CD4-positive, alpha-beta T cell treated with Interleukin-4 for 4 hours (primary cell): ENCODE measurements around the gene SYK.
"Not testable (repeated sequence)": the region's sequence is repeated elsewhere in the genome, so short reads cannot be mapped to it uniquely, and the experiment has no call there.

Experiments used
- DNase-seq: peaks from one replicate; pipeline ENCODE4 v3.0.0-alpha.2; 2020

The SYK gene

DNA sequence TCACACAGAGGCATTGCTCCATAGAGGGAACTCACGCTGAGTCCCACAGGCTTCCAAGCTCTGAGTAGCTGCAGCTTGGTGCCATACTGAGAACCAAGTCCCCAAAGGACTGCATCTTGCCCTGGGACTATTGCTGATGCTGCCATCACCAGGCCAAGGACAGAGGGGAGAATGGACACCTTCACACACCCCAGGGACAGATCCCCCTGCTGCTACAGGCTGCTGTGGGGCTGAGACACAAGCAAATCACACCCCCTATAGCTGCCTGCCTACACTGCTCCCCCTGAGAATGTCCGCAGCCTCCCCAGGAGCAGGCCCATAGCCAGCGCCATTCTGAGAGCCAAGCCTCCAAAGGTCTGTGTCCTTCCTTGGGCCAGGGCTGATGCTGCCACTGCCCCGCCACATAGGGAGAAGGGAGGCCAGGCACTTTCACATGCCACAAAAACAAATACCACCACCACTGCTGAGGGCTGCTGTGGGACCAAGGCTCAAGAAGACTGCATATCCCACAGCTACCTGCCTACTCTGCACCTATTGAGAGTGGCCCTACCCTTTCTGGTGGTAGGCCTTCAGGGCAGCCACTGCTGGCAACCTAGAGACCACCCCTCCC lies 81.5 kb downstream of the SYK start:
- no peak for DNase-seq

- no peak for DNase-seq
These were observed 82.0 kb downstream of the SYK start for GRCh38 chr9:90883661-90884060.

- DNase-seq, result no peak
These were observed 82.6 kb downstream of the SYK start for GRCh38 chr9:90884178-90884577.

DNA sequence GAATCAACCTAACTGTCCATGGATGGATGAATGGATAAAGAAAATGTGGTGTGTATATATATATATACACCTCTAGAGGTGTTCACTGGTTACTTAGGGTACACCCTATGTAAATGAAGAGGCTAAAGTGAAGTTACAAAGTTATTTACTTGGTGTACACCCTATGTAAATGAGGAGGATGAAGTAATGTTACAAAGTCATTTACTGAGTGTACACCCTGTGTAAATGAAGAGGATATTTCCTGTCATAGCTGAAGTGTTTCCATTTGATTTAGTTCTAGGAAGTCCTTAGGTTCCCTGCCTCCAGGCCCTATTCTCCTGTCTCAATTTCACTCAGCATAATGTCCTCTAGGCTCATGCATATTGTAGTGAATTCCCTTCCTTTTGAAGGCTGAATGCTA lies 85.2 kb downstream of the SYK start:
- not testable (repeated sequence) for DNase-seq

DNA sequence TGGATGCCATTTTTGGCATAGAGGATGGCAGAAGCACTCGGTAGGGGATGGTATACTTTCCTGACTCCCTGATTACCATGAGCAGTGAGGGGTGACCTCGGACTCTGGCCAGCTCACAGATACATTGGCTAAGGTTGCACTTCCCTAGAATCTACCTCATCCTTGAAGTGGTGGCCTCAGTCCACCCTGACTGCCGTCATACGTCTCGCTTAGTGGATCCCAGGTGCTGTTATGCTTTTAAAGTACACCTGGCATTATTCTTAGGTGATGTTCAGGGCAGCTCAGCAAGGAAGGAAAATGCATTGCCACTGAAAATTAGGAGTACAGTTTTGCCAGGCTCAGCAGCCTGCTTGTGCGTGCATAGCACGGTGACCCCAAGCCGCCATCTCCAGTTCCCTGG lies 87.3 kb downstream of the SYK start:
- DNase-seq, result no peak

DNA sequence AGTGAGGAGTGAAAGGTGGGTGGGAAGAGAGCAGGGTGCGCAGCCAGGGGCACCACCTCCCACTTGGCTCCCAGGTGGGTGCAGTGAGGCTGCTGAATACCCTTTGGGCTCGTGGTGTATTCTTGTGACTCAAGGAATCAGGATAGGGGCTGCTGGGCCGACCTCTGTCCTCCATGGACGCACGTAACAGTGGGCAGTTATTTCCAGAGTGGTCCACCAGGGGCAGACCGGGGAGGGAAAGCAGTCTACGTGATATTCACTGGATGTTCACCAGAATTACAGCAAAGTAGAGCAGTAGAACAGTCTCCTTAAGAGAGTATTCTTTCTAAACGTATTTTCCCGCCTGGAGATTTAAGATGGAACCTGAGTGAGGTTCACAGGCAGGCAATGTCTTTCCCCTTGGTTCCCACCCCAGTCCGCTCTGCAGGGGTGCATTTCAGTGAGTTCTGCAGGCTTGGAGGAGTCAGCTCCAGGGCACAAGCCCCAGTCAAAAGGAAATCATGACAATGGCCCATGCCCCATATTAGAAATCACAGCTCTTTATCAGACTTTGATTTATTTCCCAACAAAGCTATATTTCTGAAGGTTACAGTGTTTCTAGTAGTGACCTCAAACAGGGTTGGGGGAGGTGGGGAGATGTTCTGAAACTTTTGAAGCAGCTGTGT lies 88.7 kb downstream of the SYK start:
- DNase-seq, result no peak

GRCh38 chr9:90891308-90892040 lies 89.9 kb downstream of the SYK start:
- DNase-seq, result no peak

DNA sequence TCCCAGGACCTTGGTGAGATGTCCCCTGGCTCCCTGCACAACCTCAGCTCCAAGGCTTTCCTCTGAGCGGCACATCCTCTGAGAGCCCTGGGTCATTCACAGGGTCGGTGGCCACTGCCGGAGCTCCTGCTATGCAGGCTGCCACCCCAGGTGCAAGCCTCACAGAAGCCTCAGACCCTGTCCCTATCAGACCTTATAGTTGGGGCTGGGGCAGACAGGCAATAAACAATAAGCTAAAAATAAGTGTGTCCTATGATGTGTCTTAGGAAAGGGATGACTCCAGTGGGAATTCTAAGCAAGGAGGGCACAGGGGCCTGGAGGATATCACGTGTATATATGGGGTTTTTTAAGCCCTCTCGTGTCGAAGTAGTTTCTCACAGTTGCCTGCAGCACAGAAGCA lies 91.3 kb downstream of the SYK start:
- no peak for DNase-seq

GRCh38 chr9:90893706-90894105 lies 92.1 kb downstream of the SYK start:
- no peak for DNase-seq

- DNase-seq, result no peak
These were observed 93.5 kb downstream of the SYK start for GRCh38 chr9:90894986-90895687.

DNA sequence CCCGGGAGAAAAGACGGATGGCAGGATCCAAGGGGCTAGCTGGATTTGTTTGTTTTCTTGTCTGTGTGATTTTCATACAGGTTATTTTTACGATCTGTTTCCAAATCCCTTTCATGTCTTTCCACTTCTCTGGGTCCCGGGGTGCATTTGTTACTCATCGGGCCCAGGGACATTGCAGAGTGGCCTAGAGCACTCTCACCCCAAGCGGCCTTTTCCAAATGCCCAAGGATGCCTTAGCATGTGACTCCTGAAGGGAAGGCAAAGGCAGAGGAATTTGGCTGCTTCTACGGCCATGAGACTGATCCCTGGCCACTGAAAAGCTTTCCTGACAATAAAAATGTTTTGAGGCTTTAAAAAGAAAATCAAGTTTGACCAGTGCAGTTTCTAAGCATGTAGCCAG lies 94.2 kb downstream of the SYK start:
- no peak for DNase-seq

DNA sequence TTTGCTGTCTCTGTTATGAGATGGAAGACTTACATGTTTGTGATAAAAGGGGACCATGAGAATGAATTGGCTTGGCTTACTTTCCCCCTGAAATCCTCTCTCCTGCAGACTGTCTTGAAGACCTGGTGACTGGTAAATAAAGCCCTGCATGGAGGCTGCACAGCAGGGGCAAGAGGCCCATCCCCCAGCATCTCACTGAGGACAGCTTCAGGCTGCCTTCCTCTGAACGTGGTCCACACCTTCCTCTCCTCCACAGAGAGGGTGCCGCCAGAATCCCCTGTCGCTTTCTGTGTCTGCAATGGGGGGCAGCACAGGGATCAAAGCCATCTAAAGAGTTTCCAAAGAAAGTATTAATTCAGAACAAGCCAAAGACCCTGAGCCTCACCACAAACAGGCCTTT lies 94.6 kb downstream of the SYK start:
- no peak for DNase-seq

- no peak for DNase-seq
These were observed 96.6 kb downstream of the SYK start for GRCh38 chr9:90898228-90898627.

- DNase-seq, result no peak
These were observed 97.7 kb downstream of the SYK start for GRCh38 chr9:90899287-90899686.

DNA sequence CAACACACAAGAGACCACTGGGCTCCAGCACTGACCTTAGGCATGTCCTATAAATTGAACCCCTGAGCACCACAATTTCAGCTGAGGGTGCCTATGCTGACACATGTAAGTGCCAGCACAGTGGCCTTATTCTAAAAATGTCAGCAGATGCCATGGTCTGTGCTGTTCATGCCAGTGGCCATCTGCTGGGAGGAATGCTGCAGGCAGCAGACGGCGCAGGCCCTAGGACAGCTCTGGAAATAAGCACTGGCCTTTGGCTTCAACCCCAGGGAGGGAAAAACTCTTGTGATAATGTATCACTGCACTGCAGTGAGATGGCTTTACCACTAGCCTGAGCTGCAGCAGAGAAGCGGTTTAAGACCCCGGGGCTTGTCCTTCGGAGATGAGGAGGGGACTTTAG lies 98.5 kb downstream of the SYK start:
- no peak for DNase-seq

DNA sequence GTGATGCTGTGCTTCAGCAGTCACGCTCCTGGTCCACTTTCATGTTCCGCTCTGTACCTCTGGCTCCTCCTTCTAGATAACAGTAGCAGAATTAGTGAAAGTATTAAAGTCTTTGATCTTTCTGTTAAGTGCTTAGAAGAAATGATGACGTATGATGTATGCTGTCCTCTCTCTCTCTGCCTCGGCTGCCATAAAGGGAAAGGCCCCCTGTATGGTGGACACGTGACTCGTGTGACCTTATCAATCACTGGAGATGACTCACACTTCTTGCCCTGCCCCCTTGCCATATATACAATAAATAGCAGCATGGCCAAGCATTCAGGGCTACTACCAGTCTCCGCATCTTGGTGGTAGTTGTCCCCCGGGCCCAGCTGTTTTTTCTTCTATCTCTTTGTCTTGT lies 100.3 kb downstream of the SYK start:
- DNase-seq, result no peak

DNA sequence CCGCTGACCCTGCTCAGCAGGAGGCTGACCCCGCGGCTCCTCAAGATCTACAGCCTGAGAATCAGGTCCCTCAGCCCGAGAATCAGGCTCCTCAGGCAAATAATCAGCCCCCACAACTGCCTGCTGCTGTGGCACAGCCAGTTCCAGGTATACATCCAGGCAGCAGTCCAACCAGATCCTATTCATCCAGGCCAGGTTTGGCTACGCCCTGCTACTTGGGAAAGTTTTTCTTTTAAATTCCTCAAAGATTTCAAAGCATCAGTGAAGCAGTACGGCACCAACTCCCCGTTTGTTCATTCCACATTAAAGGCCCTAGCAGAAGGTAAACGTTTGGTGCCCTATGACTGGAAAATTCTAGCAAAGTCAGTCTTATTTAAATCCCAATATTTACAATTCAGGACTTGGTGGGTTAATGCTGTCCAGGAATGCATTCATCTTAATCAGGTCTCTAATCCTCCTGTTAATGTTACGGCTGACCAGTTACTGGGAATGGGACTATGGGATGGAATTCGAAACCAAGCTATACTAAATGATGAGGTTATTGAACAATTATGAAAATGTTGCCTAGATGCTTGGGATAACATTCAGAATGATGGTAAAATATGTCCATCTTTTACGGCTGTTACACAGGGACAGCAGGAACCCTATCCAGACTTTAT lies 102.3 kb downstream of the SYK start:
- DNase-seq, result no peak

GRCh38 chr9:90904706-90905478 lies 103.3 kb downstream of the SYK start:
- no peak for DNase-seq

DNA sequence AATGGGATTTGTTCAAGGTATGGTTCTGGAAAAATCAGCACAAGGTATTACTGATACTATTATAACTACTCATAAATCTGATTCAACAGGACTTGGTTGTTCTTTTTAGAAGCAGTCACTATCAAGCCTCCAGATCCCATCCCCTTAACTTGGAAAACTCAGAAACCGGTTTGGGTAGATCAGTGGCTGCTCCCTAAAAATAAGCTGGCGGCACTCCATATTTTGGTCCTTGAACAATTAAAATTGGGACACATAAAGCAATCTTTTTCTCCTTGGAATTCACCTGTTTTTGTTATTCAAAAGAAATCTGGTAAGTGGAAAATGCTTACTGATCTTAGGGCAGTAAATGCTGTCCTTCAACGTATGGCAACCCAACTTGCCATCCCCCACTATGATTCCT lies 104.2 kb downstream of the SYK start:
- no peak for DNase-seq

DNA sequence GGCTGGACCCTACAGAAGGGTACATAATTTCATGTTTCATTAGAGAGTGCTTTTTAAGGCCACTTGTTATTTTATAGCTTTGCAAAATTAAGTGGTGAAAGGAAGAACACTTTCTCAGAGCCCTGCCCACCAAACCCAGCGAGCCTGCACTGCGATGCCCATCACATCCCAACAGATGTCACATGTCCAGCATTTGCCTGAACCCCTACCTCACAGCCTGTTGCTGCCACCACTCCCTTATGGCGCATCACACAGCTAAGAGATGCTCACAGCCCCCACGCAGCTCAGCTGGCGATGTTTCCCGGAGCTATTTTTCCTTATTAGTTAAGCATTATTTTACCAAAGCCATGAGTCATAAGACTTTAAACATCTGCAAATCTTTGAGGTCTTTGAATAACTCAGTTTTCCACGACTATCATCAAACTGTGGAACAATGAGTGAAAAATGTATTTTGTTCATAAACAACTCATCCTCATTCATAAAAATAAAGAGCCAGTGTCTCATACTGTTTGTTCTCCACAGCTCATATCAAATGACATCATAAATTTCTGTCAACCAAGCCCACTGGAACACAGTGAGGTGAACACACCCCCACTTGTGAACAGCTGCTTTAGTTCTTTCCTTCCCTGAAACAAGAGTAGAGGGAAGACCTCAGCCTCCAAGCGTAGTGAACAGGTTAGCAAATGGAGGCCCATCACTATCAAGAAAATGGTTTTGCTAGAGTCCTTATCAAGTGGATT lies 104.9 kb downstream of the SYK start:
- DNase-seq, result no peak

DNA sequence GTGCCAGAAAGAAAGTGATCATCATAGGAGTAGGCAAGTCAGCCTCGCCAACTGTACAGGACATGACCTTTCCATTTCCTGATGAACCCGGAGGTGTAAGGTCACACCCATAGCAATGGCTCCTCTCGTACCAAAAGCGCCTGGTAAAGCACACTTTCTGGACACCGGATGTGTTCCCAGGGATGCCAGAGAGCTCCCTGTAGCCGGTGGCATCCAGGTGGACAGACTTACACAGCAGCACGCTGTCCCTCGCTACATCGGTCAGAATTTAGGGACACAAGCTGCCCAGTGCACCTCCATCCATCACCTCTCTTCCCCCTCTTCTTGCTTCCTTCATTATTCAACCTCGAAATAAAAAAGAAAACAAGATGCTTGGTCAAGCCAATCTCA lies 105.4 kb downstream of the SYK start:
- DNase-seq, result no peak

- no peak for DNase-seq
These were observed 106.2 kb downstream of the SYK start for GRCh38 chr9:90907790-90908189.
